Kidney epithelial cell (primary cell): ENCODE results near the gene CCDC83. TPM values are rescaled to one million over a fixed set of nuclear protein-coding genes. Genes with fewer than 3 reads are reported as not detected.
"Not testable (repeated sequence)": the region's sequence is repeated elsewhere in the genome, so short reads cannot be mapped to it uniquely, and the experiment has no call there.

Source experiments
- DNase-seq: peaks from one replicate; pipeline ENCODE4 v3.0.0-alpha.2; 2010; ENCODE audit warnings: low read depth
- H3K27me3 ChIP-seq: 2 replicates; pipeline ENCODE4 v1.6.0; 2011; ENCODE audit warnings: low read length; ENCODE audit not compliant: control insufficient read depth, insufficient read depth
- H3K36me3 ChIP-seq: 2 replicates; pipeline ENCODE4 v1.5.1; 2011; ENCODE audit warnings: low read length; ENCODE audit not compliant: control insufficient read depth, insufficient read depth
- H3K4me3 ChIP-seq: 2 replicates; pipeline ENCODE4 v1.5.1; 2011; ENCODE audit warnings: low read depth, mild to moderate bottlenecking, control low read depth, low read length
- CTCF ChIP-seq: IDR thresholded peaks from 2 replicates; pipeline ENCODE4 v1.5.1; 2011; ENCODE audit warnings: mild to moderate bottlenecking, moderate library complexity, low read length, control low read depth, inconsistent platforms; ENCODE audit not compliant: insufficient read depth, poor library complexity, severe bottlenecking
- total RNA-seq: library from RNA; depleted of rRNA; stranded (reverse); fragments of >200 nt; gene quantifications from 2 replicates; pipeline ENCODE4 v1.2.3, GENCODE V29; 2015

CCDC83 gene
- total RNA-seq, 1 donor from 2014 or later = not detected

DNA sequence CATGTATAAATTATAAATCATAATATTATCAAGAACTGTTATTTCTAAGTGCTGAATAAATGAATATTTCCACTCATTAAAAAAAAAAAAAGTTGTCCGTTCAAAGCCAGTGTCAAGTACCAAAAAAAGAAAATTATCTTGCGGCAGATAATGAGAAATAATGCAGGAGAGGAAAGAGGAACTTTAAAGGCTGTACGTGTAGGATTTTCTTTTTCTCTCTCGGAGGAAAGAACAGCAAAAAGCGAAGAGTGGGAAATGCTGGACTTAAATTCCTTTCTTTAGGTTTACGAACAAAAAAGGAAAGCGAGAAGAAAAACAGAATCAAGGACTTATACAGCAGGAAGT lies 999 bp upstream of the CCDC83 start:
- TF ChIP-seq CTCF = no peak
- H3K27me3 ChIP-seq = no peaks in the 10 kb centered on the region
- H3K36me3 ChIP-seq = no peaks in the 10 kb centered on the region
- no peak for DNase-seq
- peak overlapping the region; percentile 67 for H3K4me3 ChIP-seq

DNA sequence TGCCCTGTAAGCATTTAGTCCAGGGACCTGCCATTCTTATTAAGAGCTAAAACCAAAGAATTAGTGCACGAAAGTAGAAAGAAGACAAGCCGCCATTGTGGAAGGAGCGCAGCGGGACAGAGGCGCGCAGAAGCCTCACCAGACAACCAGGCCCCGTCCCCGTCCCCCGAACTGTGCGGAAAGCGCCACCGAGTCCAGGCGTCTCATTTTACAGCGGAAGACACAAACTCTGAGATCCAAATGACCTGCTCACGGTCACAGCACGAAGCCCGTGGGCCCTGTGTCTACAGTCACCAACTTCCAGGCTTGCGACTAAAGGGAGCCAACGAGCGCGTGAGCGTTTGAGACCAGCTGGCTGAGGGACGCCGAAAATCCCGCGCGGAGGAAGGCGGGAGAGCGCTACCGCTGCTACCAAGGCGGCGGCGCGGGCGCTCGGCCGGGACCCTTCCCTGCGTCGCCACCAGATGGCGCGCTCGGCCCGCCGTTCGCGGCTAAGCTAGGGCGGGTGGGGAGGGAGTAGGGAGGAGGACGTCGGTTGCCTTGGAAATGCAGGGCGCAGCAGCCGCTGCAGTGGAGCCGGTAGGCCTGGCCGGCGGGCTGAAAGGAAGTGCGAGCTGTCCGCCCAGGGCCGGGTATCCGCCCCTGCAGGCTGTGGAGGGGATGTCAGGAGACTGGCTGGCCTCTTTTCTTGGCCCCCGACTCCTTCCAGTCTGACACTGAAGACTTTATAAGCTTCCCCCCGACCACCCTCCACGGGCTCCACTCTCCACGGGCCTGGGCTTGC lies 434 bp upstream of the CCDC83 start:
- DNase-seq = peak; percentile 59
- Histone ChIP-seq H3K27me3 (no peaks in the 10 kb centered on the region), H3K4me3 (peak overlapping the region; percentile 67), H3K36me3 (no peaks in the 10 kb centered on the region)
- peak; percentile 66 for TF ChIP-seq CTCF

DNA sequence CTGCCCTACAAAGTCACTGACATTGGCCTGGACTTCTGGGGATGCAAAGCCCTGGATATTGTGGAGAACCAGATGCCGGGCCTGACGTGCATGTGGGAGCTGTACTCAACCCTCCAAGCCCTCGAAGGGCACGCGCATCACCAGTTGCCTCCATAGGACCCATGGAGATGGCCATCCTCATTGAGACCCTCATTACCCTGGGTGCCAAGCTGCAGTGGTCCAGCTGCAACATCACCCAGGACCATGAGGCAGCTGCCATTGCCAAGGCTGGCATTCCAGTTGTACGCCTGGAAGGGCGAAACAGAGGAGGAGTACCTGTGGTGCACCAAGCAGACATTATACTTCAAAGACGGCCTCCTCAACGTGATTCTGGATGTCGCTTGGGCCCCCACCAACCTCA lies 1.9 kb downstream of the CCDC83 start:
- H3K4me3 ChIP-seq = no peak overlapping the region
- DNase-seq = no peak
- H3K36me3 ChIP-seq = no peaks in the 10 kb centered on the region
- no peak for TF ChIP-seq CTCF
- H3K27me3 ChIP-seq = no peaks in the 10 kb centered on the region

GRCh38 chr11:85859541-85859940 lies 4.4 kb downstream of the CCDC83 start:
- not testable (repeated sequence) for H3K27me3 ChIP-seq, H3K36me3 ChIP-seq, H3K4me3 ChIP-seq, DNase-seq

DNA sequence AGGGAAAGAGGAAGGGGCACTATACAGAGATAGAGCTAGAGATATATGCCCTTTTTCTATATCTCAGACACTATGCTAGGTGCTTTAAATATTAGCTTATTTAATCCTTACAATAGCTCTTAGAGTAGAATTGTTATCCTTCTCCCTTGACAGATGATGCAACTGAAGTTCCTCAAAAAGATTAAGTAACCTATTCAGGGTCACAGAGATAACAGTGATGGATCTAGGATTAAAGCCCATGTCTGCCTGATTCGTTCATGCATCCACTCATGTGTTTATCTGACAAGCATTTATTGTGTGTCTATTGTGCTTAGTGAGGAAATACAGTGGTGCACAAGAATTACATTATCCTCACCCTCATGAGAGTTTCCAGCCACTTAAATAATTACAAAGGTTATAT lies 8.7 kb downstream of the CCDC83 start:
- Histone ChIP-seq H3K4me3 (no peak overlapping the region), H3K36me3 (no peaks in the 10 kb centered on the region), H3K27me3 (no peaks in the 10 kb centered on the region)
- no peak for TF ChIP-seq CTCF
- no peak for DNase-seq

- Histone ChIP-seq H3K4me3 (no peak overlapping the region), H3K27me3 (no peaks in the 10 kb centered on the region), H3K36me3 (no peaks in the 10 kb centered on the region)
- DNase-seq = no peak
- no peak for TF ChIP-seq CTCF
Observed at GRCh38 chr11:85866137-85866827, 11.1 kb downstream of the CCDC83 start.
